NCI-H748 treated with DMSO at 0.1 percent for 48 hours (cell line): ENCODE measurements around the gene CD3G.
"Not testable (repeated sequence)": the region's sequence is repeated elsewhere in the genome, so short reads cannot be mapped to it uniquely, and the experiment has no call there.

Experiments
- DNase-seq: peaks from one replicate; lab custom pipeline; 2025; lab: John Stamatoyannopoulos, UW

CD3G gene

DNA sequence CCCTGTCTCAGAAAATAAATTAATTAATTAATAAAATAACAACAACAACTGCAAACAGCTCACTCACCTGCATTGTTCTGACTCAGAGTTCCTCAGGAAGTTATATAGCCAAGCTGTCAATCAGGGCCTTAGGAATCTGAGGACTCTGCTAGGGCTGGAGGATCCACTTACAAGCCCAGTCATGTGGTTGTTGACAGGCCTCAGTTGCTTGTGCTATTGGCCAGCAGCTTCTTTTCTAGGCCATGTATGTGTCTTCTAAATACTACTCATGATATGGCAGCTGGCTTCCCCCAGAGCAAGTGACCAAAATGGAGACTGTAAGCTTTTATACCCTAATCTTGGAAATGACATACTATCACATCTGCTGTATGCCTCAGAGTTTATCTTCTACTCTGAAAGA, 36.4 kb downstream of the CD3G start:
- no peak for DNase-seq

DNA sequence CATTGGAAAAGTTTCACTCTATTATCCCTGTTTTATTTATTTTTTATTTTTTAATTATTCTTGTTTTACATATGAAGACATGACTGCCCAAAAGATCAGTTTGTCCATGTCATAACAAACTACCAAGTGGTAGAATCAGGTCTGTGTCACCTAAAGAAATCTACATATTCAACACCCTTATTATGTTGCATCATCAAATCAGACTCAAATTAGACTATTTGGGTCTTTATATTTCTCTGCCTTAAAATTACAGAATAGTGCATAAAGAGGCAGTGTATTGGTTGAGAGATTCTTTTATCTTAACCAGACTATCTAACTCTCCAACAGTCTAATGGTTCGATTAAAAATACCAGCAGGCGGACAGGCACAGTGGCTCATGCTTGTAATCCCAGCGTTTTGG, 38.8 kb downstream of the CD3G start:
- no peak for DNase-seq

DNA sequence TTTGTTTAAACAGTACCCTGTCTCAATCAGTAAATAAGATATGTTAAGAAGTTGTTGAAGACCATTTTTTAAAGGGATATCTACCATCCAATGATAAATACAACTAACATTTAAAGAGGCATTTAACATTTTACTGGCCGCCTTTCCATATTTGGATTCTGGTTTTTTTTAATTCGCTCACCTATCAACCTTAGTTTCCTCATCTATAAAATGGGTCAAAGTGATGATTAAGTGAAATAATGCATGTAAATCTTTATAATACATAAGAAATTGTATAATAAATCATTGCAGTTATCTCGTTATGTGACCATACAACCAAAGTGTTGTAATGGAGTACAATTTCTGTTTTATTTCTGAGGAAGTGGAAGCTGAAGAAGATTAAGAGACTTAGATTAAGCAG, 39.5 kb downstream of the CD3G start:
- no peak for DNase-seq

DNA sequence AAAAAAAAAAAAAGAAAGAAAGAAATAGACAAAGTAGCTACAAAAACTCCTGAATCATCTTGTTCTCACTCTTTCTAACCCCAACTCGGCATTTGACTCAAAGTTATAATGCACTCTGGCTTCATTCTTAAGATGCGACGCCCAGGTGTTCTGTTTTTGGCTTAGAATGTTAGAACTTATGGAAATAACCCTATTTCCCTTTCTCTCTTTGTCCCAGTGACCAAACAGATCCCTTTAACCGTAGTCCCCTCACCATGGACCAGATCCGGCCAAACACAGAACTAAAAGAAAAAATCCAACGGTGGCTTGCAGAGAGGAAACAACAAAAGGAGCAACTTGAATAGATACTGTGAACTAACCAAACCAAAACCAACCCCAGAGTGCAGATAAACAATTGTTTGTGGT, 52.0 kb downstream of the CD3G start:
- DNase-seq, result no peak

DNA sequence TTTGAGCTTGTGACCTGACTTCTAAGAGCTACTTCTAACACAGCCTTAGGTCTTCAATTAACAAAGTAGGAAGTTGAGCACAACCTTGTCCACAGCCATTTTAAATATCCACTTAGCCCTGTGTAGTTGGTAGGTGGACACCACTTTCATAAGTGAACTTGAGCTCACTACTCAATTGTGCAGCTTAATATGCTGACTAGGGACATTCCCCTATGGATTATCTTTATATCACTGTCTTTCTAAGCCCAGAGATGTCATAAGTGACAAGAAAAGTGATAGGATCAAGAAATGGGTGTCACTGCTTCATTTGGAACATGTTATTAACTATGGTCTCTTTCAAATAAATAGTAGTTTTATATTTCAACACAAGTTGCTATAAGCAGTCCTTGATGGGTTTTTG, 53.3 kb downstream of the CD3G start:
- no peak for DNase-seq

DNA sequence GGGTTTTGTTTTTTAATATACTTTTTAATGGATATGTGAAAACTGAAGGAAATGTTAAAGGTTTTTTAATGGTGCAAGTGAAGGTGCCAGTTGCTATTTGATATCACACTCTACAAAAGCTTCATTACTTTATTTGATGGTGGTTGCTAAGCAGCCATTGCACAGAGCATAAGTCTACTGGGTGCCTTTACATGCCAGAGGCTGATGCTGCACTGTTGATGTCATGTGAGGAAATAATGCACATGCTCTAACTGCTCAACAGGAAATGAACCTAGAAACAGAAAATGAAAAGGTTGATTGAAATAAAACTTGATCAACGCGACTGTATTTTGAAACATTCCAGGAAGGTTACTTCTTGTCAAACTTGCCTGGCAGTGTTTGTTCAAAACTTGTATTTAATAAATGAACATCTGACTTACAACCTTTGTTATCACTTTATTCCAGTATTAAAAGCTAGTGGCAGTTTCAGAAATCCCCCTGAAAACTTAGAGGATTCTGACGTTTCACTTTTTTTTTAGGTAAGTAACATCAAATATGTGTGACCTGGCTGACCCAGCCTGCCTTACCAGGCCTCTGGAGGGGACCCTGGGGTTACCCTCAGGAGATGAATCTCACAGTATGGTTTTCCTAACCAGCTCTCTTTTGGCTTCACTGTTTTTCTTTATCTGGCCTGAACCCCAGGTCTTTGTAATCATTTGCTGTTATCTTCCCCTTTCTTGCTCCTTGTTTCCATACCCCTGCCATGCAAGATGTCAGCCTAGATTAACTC, 54.8 kb downstream of the CD3G start:
- no peak for DNase-seq

- DNase-seq, result peak; percentile 78
Observed at GRCh38 chr11:118401151-118401879, 57.2 kb downstream of the CD3G start, which contains the start of gene ATP5MG. Gene ATP5MG (plus strand): TSS chr11:118401606. CDS start chr11:118401666, 60 bp downstream.

GRCh38 chr11:118401880-118402590, 57.9 kb downstream of the CD3G start:
- DNase-seq, result no peak

GRCh38 chr11:118402594-118402993, 58.5 kb downstream of the CD3G start:
- DNase-seq, result not testable (repeated sequence)
